GM21515 (cell line): ENCODE measurements around the gene RUNX2.
A peak's percentile ranks its signal among the peaks of the same experiment; 100 is the strongest.

Experiments used
- ATAC-seq: cut with Tn5 transposase; IDR thresholded peaks from one replicate; pipeline ENCODE4 v1.9.1; 2021; ENCODE audit not compliant: unreplicated experiment

RUNX2 gene

GRCh38 chr6:45351076-45351475 is 22.9 kb downstream of the RUNX2 start:
- no peak for ATAC-seq

- no peak for ATAC-seq
Observed at GRCh38 chr6:45351667-45352066, 23.5 kb downstream of the RUNX2 start.

- ATAC-seq = no peak
Observed at GRCh38 chr6:45353654-45354053, 25.5 kb downstream of the RUNX2 start.

- ATAC-seq = no peak
Observed at GRCh38 chr6:45364466-45364865, 36.3 kb downstream of the RUNX2 start.

GRCh38 chr6:45365036-45365435 is 36.9 kb downstream of the RUNX2 start:
- no peak for ATAC-seq

GRCh38 chr6:45366534-45366933 is 38.4 kb downstream of the RUNX2 start:
- no peak for ATAC-seq

GRCh38 chr6:45367999-45368398 is 39.9 kb downstream of the RUNX2 start:
- no peak for ATAC-seq

GRCh38 chr6:45369870-45370269 is 41.7 kb downstream of the RUNX2 start:
- ATAC-seq = no peak

- no peak for ATAC-seq
Observed at GRCh38 chr6:45371924-45372573, 43.9 kb downstream of the RUNX2 start.

- ATAC-seq = no peak
Observed at GRCh38 chr6:45375449-45375848, 47.3 kb downstream of the RUNX2 start.

GRCh38 chr6:45376310-45377042 is 48.3 kb downstream of the RUNX2 start:
- ATAC-seq = no peak

- peak; percentile 5 for ATAC-seq
Observed at GRCh38 chr6:45377043-45377553, 49.0 kb downstream of the RUNX2 start.

- ATAC-seq = peak; percentile 88
Observed at GRCh38 chr6:45377554-45378333, 49.6 kb downstream of the RUNX2 start, which contains the start of gene SUPT3H. TSS of gene SUPT3H (minus strand) at chr6:45377934.

- ATAC-seq = peak; percentile 32
Observed at GRCh38 chr6:45378334-45378926, 50.3 kb downstream of the RUNX2 start.

GRCh38 chr6:45382391-45382790 is 54.3 kb downstream of the RUNX2 start:
- ATAC-seq = no peak

GRCh38 chr6:45386501-45386900 is 58.4 kb downstream of the RUNX2 start:
- ATAC-seq = no peak

GRCh38 chr6:45387236-45387635 is 59.1 kb downstream of the RUNX2 start:
- no peak for ATAC-seq

GRCh38 chr6:45388328-45388727 is 60.2 kb downstream of the RUNX2 start:
- ATAC-seq = no peak

- no peak for ATAC-seq
Observed at GRCh38 chr6:45394586-45395095, 66.5 kb downstream of the RUNX2 start.

- ATAC-seq = no peak
Observed at GRCh38 chr6:45398075-45398813, 70.1 kb downstream of the RUNX2 start.
